SK-N-SH (cell line): ENCODE data around the gene ARHGAP5. TPM values are rescaled to one million over a fixed set of nuclear protein-coding genes. Genes with fewer than 3 reads are reported as not detected.

Experiments
- CTCF ChIA-PET: fragments of 300-600, 350-600 bp; formaldehyde crosslinking; extraction: SDS; loops from one replicate; lab custom pipeline; 2021; lab: Yijun Ruan, JAX
- POLR2A ChIA-PET: fragments of 350-600 bp; sonication (Branson Sonifier 250); formaldehyde crosslinking; extraction: SDS; loops from one replicate; lab custom pipeline; 2020; ENCODE audit warnings: antibody characterized with exemption, inconsistent platforms; lab: Yijun Ruan, JAX
- DNase-seq: peaks from one replicate; pipeline ENCODE4 v3.0.0; 2012
- H2AFZ ChIP-seq: fragments of 200-600 bp; sonication (generic); 2 replicates; pipeline ENCODE4 v1.8.1; 2016; ENCODE audit warnings: antibody characterized with exemption, mild to moderate bottlenecking, low read depth
- H3F3A ChIP-seq: fragments of 200-600 bp; sonication (generic); replicated peaks from 2 replicates; pipeline ENCODE3; 2016; ENCODE audit warnings: antibody characterized with exemption, mild to moderate bottlenecking; ENCODE audit not compliant: insufficient read depth
- H3K27ac ChIP-seq, 2 experiments: fragments of 200-500 bp in 1 of 2; fragments of 200-600 bp in 1 of 2; sonication (Bioruptor generic) in 1 of 2; sonication (generic), shearing (Covaris generic) in 1 of 2; 2 replicates each; pipeline versions ENCODE4 v1.5.1 to v1.6.1; 2014 to 2016; ENCODE audit warnings: low read depth in 2 of 2, inconsistent platforms in 1 of 2, low read length in 1 of 2, mild to moderate bottlenecking in 1 of 2, mixed read lengths in 1 of 2
- H3K27me3 ChIP-seq: fragments of 200-600 bp; sonication (generic), shearing (Covaris generic); 2 replicates; pipeline ENCODE4 v1.6.1; 2016; ENCODE audit warnings: mixed run types; ENCODE audit not compliant: insufficient read depth
- H3K36me3 ChIP-seq, 2 experiments: fragments of 200-500 bp in 1 of 2; fragments of 200-600 bp in 1 of 2; sonication (Bioruptor generic) in 1 of 2; sonication (generic) in 1 of 2; replicated peaks in 1 of 2; 2 replicates each; pipeline versions ENCODE3 to v1.5.1; 2014 to 2016; ENCODE audit warnings: low read length in 1 of 2, mild to moderate bottlenecking in 1 of 2; ENCODE audit not compliant: insufficient read depth in 2 of 2, control insufficient read depth in 1 of 2
- H3K4me1 ChIP-seq, 2 experiments: fragments of 200-500 bp in 1 of 2; fragments of 200-600 bp in 1 of 2; sonication (Bioruptor generic) in 1 of 2; sonication (generic), shearing (Covaris generic) in 1 of 2; 2 replicates each; pipeline versions ENCODE4 v1.5.1 to v1.6.1; 2014 to 2016; ENCODE audit warnings: low read depth in 1 of 2, low read length in 1 of 2, mixed run types in 1 of 2; ENCODE audit not compliant: insufficient read depth in 2 of 2, control insufficient read depth in 1 of 2
- H3K4me2 ChIP-seq: fragments of 200-600 bp; sonication (generic), shearing (Covaris generic); 2 replicates; pipeline ENCODE4 v1.6.1; 2017; ENCODE audit warnings: mixed run types
- H3K4me3 ChIP-seq, 2 experiments: fragments of 200-500 bp in 1 of 2; fragments of 200-600 bp in 1 of 2; sonication (Bioruptor generic) in 1 of 2; sonication (generic), shearing (Covaris generic) in 1 of 2; 2 replicates each; pipeline versions ENCODE4 v1.5.1 to v1.8.1; 2014 to 2016; ENCODE audit warnings: low read depth in 2 of 2, inconsistent platforms in 1 of 2, low read length in 1 of 2, mild to moderate bottlenecking in 1 of 2, mixed read lengths in 1 of 2, moderate library complexity in 1 of 2
- H3K79me2 ChIP-seq: fragments of 200-600 bp; sonication (generic); 2 replicates; pipeline ENCODE4 v1.8.1; 2017; ENCODE audit warnings: mild to moderate bottlenecking; ENCODE audit not compliant: insufficient read depth
- H3K9ac ChIP-seq: fragments of 200-600 bp; sonication (generic); 2 replicates; pipeline ENCODE4 v1.6.1; 2017; ENCODE audit warnings: mixed run types
- H3K9me2 ChIP-seq: fragments of 200-600 bp; sonication (generic); 2 replicates; pipeline ENCODE4 v1.6.1; 2017; ENCODE audit warnings: mixed run types
- H3K9me3 ChIP-seq: fragments of 200-600 bp; sonication (generic); 2 replicates; pipeline ENCODE4 v1.6.1; 2017; ENCODE audit warnings: mixed run types, mild to moderate bottlenecking, moderate library complexity
- H4K20me1 ChIP-seq: fragments of 200-600 bp; sonication (generic); 2 replicates; pipeline ENCODE4 v1.6.1; 2017; ENCODE audit warnings: mild to moderate bottlenecking, mixed run types; ENCODE audit not compliant: insufficient read depth
- EP300 ChIP-seq, 2 experiments: IDR thresholded peaks; 2 replicates each; pipeline versions ENCODE4 v1.4.0 to v1.6.1; 2012; ENCODE audit warnings: borderline replicate concordance in 1 of 2, low read depth in 1 of 2, low read length in 1 of 2
- NRF1 ChIP-seq: IDR thresholded peaks from 2 replicates; pipeline ENCODE4 v1.6.1; 2012; ENCODE audit warnings: low read depth, mild to moderate bottlenecking, low read length
- SIN3A ChIP-seq: IDR thresholded peaks from 2 replicates; pipeline ENCODE4 v1.6.1; 2012; ENCODE audit warnings: low read depth, mild to moderate bottlenecking, low read length, moderate library complexity, borderline replicate concordance
- TCF12 ChIP-seq: IDR thresholded peaks from 2 replicates; pipeline ENCODE4 v1.4.0; 2012
- YY1 ChIP-seq: IDR thresholded peaks from 2 replicates; pipeline ENCODE4 v1.4.0; 2012; ENCODE audit warnings: low read depth, mild to moderate bottlenecking
- WGBS: methylation state at CpG from one replicate; pipeline ENCODE4 v1.1.6; 2017; ENCODE audit warnings: low lambda C conversion rate; 5-methylcytosine and 5-hydroxymethylcytosine counted together
- polyA plus RNA-seq, 3 experiments: library from polyadenylated mRNA; depleted of rRNA; stranded (reverse); fragments of >200 nt; gene quantifications; 2 replicates each; pipeline ENCODE4 v1.2.3, GENCODE V29; 2012
- TF ChIP-seq, protein P1 (sequence below): fragments of 200-600 bp; sonication (generic); IDR thresholded peaks from 2 replicates; pipeline ENCODE4 v1.6.1; 2017; ENCODE audit warnings: antibody characterized with exemption, mild to moderate bottlenecking, moderate library complexity

Gene ARHGAP5, protein sequence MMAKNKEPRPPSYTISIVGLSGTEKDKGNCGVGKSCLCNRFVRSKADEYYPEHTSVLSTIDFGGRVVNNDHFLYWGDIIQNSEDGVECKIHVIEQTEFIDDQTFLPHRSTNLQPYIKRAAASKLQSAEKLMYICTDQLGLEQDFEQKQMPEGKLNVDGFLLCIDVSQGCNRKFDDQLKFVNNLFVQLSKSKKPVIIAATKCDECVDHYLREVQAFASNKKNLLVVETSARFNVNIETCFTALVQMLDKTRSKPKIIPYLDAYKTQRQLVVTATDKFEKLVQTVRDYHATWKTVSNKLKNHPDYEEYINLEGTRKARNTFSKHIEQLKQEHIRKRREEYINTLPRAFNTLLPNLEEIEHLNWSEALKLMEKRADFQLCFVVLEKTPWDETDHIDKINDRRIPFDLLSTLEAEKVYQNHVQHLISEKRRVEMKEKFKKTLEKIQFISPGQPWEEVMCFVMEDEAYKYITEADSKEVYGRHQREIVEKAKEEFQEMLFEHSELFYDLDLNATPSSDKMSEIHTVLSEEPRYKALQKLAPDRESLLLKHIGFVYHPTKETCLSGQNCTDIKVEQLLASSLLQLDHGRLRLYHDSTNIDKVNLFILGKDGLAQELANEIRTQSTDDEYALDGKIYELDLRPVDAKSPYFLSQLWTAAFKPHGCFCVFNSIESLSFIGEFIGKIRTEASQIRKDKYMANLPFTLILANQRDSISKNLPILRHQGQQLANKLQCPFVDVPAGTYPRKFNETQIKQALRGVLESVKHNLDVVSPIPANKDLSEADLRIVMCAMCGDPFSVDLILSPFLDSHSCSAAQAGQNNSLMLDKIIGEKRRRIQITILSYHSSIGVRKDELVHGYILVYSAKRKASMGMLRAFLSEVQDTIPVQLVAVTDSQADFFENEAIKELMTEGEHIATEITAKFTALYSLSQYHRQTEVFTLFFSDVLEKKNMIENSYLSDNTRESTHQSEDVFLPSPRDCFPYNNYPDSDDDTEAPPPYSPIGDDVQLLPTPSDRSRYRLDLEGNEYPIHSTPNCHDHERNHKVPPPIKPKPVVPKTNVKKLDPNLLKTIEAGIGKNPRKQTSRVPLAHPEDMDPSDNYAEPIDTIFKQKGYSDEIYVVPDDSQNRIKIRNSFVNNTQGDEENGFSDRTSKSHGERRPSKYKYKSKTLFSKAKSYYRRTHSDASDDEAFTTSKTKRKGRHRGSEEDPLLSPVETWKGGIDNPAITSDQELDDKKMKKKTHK (N-terminal part only)
- 7.2 and 11.1 TPM in 2 replicates for polyA plus RNA-seq (2012; rRNA removed)
- polyA plus RNA-seq (2012; cell fraction: cytosol; rRNA removed), result 14.8 and 18.0 TPM in 2 replicates
- 3.8 and 12.3 TPM in 2 replicates for polyA plus RNA-seq (2012; cell fraction: nucleus; rRNA removed)

DNA sequence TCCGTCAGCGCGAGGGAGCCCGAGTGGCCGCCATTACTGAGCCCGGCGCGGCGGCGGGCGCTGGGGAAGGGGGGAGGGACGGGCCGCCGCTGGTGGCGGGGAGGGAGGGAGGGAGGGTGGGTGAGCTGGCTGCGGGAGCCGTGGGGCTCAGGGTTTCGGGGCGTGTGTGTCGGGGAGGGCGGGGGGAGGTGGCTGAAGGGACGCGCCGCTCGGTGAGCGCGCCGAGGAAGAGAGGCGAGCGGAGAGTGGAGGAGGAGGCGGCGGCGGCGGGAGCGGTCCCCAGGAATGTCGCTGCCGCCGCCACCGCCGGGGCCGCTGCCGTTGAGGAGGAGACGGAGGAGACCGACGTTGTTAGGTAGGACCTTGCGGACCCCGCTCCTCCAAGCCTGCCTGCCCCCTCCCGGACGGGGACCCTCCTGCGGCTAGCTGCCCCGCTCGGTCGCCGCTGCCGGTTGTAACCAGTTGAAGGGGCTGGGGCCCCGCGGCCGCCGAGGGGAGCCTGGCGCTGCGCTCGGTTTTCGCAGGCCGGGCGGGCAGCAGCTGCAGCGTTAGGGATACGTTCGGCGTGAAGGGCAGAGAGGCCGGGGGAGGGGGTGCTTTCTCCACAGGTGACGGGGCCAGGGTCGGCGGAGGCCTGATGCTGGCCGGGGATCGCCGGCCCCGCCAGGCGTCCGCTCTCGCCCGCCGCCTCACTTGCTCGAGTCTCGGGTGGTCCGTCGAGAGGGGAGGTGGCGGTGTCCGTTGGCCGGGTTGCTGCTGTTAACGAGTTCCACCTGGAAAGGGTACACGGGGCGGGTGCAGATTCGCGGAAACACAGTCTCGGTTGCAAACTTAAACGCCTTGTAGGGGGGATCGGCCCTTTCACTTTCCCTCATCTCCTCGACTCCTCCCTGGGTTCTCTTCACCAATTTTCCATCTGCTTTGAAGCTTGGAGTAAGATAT, at the start of gene ARHGAP5:
Gene ARHGAP5, plus strand, starts transcription at position 224 of the 942 bp plus-strand sequence. CDS start 13,366 bp downstream, outside the sequence.
- TF ChIP-seq EP300 (IDR thresholded peaks at IDR 0.05; ENCODE audit: borderline replicate concordance in 1 of 2, low read depth in 1 of 2, low read length in 1 of 2), result peak in 1 of 2 experiments; percentile 11; a peak in 1 of 4 replicates
- TF ChIP-seq NRF1, result no peak
- TF ChIP-seq, protein P1, sequence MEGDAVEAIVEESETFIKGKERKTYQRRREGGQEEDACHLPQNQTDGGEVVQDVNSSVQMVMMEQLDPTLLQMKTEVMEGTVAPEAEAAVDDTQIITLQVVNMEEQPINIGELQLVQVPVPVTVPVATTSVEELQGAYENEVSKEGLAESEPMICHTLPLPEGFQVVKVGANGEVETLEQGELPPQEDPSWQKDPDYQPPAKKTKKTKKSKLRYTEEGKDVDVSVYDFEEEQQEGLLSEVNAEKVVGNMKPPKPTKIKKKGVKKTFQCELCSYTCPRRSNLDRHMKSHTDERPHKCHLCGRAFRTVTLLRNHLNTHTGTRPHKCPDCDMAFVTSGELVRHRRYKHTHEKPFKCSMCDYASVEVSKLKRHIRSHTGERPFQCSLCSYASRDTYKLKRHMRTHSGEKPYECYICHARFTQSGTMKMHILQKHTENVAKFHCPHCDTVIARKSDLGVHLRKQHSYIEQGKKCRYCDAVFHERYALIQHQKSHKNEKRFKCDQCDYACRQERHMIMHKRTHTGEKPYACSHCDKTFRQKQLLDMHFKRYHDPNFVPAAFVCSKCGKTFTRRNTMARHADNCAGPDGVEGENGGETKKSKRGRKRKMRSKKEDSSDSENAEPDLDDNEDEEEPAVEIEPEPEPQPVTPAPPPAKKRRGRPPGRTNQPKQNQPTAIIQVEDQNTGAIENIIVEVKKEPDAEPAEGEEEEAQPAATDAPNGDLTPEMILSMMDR, result peak; percentile 14; the same call in 1 of the 2 replicates
- TF ChIP-seq TCF12, result 0 out of 2 replicates have a peak, but pooled peaks have one; percentile 4
- peak; percentile 81; the same call in 1 of the 2 replicates for TF ChIP-seq YY1
- TF ChIP-seq SIN3A, result 0 out of 2 replicates have a peak, but pooled peaks have one; percentile 33
- POLR2A ChIA-PET, result interaction anchor here (0.7 to 1.3 kb wide), 4 partner anchors 126 to 620 kb away, joined by 3 to 7 read pairs (median 3); partner anchors contain the start of gene RNU6-8
- H3K4me2 ChIP-seq, result peak within 1 kb of the TSS; percentile 93

More for the DNA sequence above, at the start of gene ARHGAP5:
- Histone ChIP-seq H3K27me3 (no peaks in the 10 kb centered on the region), H2AFZ (peak within 1 kb of the TSS; percentile 78), H3K9me2 (no peaks in the 10 kb centered on the region), H3K9ac (peak within 1 kb of the TSS; percentile 94), H3K4me1 (peaks cover 2 to 8% of the 10 kb centered on the region in 2 experiments; a peak in 2 of 4 replicates), H3K36me3 (no peaks in the 10 kb centered on the region), H4K20me1 (peaks cover 42% of the 10 kb centered on the region), H3K27ac (peak within 1 kb of the TSS; percentile 97 to 98), H3K4me3 (peak within 1 kb of the TSS; percentile 85 to 96), H3K79me2 (peaks cover 68% of the 10 kb centered on the region), H3F3A (peaks cover 10% of the 10 kb centered on the region), H3K9me3 (no peaks in the 10 kb centered on the region)
- CTCF ChIA-PET, result interaction anchor here (0.8 to 14.1 kb wide), 8 partner anchors 134 to 567 kb away, joined by 3 to 169 read pairs (median 4); no protein-coding TSS in a partner anchor
- 1% methylated on average over 69 of the region's 98 CpGs for WGBS
- DNase-seq, result peak; percentile 76
